ENCODE measurements around the gene SLC2A6.

SLC2A6 gene

GRCh38 chr9:133495327-133496293 is 16.7 kb upstream of the SLC2A6 start:
- DNase-seq: no peak

GRCh38 chr9:133494636-133495326 is 15.9 kb upstream of the SLC2A6 start:
- DNase-seq: no peak

GRCh38 chr9:133493845-133494540 is 15.1 kb upstream of the SLC2A6 start:
- DNase-seq: no peak

- DNase-seq: no peak
Measured at GRCh38 chr9:133493428-133493827, 14.5 kb upstream of the SLC2A6 start.

DNA sequence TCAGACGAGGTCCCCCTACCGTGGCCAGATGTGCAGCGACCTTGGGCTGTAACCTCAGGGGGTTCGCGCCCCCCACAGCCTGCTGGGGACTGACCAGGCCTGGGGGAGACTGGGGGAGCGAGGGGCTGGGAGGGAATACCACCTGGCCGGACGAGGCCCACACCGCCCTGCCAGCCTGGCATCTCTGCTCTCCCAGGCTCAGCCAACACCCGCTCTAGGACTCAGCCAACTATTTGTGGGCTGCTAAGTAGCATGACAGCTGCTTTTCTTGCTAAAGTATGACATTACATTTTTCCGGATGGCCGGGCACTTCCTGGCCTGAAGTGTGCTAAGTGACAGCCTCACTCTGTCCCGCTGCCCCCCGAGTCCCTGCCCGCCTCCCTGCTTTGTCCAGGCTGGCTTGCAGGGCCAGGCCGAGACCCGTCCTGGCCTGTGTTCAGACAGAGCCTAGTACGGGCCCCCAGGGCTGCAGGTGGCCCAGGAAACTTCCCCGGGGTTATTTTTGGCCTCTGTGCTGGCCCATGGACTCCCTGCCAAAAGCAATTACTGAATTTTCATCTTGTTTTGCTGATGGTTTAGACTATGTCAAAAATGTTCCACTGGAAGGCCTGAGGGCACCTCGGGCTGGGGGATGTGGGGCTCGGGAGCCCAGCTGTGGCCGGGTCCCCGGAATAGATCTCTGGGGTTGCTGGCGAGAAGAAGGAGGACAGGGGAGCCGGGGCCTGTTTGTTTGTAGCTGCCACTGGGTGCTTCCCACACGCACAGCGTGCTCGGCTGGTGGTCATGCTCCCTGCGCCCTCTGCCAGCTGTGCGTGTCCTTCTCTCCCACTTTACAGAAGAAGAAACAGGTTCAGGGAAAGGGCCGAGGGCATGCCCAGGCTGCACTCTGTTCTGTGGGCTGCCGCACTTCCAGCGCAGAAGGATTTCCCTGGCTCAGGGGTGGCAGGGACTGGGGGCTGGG is 13.4 kb upstream of the SLC2A6 start:
- DNase-seq: no peak

DNA sequence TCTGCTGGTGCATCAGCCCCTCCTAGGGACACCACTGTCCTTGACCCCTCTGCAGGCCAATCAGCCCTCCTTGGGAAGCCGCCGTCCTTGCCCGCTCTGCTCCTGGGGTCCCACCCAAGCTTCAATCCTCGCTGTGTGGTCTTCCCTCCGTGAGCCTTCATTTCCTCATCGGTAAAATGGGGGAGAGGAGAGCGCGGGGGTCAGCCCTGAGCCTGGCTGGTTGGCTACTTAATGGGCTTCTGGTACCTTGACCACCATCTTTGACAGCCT is 12.7 kb upstream of the SLC2A6 start:
- no peak for DNase-seq

DNA sequence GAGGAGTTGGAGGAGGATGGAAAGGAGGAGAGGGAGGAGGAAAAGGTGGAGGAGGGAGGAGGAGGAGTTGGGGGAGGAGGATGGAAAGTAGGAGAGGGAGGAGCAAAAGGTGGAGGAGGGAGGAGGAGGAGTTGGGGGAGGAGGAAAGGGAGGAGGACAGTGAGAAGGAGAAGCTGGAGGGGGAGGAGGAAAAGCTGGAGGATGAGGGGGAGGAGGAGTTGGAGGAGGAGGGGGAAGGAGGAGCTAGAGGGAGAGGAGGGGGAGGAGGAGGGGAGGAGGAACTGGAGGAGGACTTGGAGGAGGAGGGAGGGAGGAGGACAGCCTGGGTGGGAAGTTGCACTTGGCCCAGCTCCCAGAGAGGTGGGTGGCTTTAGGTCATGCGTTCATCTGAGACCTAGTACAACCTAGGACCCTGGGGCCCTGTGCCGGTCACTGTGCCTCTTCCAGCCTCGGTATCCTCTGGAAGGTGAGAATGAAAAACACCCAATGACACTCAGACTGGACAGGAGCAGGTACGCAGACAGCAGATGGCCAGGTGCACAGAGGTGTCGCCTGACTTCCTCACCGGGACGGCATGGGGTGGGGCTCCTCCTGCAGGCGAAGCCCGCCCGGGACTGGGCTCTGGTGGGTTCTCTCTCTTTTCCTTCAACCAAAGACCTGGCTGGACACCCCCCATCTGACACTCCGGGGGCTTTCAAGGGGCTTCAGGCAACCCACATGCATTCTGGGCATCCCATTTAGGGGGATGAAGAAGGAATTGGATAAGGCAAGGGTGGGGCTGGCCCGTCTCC is 12.2 kb upstream of the SLC2A6 start:
- DNase-seq: no peak

GRCh38 chr9:133490201-133490681 is 11.3 kb upstream of the SLC2A6 start:
- no peak for DNase-seq

DNA sequence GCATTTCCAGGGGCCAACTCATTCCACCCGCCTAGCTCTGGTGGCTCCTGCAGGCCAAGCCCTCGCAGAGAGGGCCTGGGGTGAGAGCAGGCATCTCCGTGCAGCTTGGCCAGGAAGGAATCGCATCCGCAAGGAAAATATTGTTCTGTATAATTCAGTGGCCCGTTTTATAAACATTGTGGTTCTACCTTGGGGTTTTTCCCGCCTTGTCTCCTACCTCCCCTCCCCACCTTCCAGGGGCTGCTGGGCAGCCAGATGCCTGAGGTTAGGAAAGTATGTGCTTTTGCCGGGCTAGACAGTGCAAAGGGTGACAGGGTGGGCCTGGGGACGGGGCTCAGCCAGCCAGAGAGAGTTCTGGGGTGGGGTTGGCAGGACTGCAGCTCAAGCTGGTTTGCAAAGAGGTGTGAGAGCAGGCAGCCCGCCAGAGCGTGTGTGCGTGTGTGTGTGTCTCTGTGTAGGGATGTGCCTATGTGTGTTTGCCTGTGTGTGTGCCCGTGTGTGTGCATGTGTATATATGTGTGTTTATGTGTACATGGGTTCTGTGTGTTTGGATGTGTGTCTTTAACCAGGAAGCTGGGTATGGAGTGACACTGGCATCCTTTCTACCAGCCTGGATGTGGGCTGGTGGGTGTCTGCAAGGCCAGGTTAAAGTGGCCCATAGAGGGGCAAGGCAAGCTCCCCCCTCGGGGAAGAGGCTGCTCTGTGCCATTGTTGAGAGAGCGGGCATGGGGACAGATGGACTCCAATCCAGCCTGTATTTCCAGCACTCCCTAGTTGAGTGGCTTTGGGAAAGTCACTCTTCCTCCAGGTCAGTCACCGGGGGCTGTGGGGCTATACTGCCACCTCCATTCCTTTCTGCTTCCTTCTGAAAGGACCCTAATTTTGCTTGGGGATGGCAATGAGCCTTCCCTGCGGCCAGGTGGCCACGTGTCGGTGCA is 10.6 kb upstream of the SLC2A6 start:
- DNase-seq: no peak

- DNase-seq: no peak
Measured at GRCh38 chr9:133488686-133489252, 9.9 kb upstream of the SLC2A6 start.

DNA sequence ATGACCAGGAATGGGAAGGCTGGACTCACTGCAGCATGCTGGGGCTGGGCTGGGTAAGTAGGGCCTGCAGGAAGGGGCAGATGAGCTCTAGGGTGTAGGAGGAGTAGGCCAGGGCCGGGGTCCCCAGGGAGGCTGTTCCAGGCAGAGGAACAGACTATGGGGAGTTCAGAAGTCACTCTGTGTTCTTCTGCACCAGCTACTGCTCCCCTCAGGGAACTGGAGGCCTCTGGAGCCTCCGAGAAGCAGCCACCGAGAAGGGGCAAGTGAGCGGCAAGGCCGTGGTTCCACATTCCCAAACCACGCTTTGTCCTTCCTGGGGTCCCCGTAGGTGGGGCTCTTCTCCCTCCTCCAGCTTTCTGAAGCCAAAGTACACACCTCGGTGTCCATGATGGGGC is 8.4 kb upstream of the SLC2A6 start:
- no peak for DNase-seq

- DNase-seq: no peak
Measured at GRCh38 chr9:133485531-133486260, 6.8 kb upstream of the SLC2A6 start.

GRCh38 chr9:133484671-133485437 is 6.0 kb upstream of the SLC2A6 start:
- DNase-seq: no peak

GRCh38 chr9:133483611-133484010 is 4.7 kb upstream of the SLC2A6 start:
- no peak for DNase-seq

- DNase-seq: no peak
Measured at GRCh38 chr9:133477992-133478850, 678 bp downstream of the SLC2A6 start.

DNA sequence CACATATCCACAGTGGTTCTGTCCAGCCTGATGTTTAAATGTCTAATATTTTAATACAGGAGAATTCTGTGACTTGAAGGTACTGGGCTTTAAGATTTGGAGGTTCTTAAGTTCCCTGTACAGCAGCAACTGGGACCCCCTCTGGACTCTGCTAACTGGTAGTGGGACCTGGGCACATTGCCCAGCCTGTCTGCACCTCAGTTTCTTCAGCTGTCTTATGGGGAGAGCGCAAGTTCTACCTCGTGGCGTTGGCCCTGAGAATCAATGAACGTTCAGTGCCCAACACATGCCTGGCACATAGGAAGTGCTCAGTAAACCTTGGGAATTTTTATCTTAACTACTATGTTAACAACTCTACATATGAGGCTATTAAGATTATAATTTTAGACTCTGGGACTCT is 1.4 kb downstream of the SLC2A6 start:
- DNase-seq: no peak

DNA sequence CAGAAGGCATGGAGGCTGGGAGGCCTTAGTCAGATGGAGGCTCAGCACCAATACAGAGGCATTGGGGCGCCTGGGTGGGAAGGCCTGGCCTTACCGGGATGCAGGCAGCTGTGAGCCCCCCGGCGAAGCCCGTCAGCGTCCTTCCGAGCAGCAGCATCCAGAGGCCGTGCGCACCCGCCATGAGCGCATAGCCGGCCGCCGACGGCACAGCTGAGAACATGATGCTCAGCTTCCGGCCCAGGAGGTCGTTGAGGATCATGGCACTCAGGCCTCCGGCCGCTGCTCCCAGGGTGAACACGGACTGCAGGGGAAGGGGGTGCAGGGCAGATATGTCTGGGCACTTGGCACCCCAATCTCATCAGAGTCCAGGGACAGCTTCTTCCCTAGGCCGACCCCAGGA is 2.0 kb downstream of the SLC2A6 start:
- no peak for DNase-seq
